HAP-1 (cell line): Measurements from ENCODE around the gene ARPP19.
"Not testable (repeated sequence)": the region's sequence is repeated elsewhere in the genome, so short reads cannot be mapped to it uniquely, and the experiment has no call there.

Experiments
- DNase-seq, 2 experiments: peaks; one replicate each; pipeline ENCODE4 v3.0.0-alpha.2; 2016 to 2020; ENCODE audit warnings: low spot score in 2 of 2
- H3K27me3 ChIP-seq: fragments of 250-450 bp; sonication (Bioruptor Pico); 2 replicates; pipeline ENCODE4 v1.5.1; 2020; ENCODE audit warnings: low read depth, mild to moderate bottlenecking, moderate library complexity
- H3K36me3 ChIP-seq: fragments of 250-450 bp; sonication (Bioruptor Pico); replicated peaks from 2 replicates; pipeline ENCODE4 v1.5.1; 2020; ENCODE audit warnings: mild to moderate bottlenecking
- H3K4me1 ChIP-seq: fragments of 250-450 bp; sonication (Bioruptor Pico); 2 replicates; pipeline ENCODE4 v1.5.1; 2020; ENCODE audit warnings: mild to moderate bottlenecking
- H3K4me3 ChIP-seq: fragments of 250-450 bp; sonication (Bioruptor Pico); 2 replicates; pipeline ENCODE4 v1.5.1; 2020; ENCODE audit warnings: mild to moderate bottlenecking, moderate library complexity
- H3K9me3 ChIP-seq: fragments of 250-450 bp; sonication (Bioruptor Pico); 2 replicates; pipeline ENCODE4 v1.5.1; 2020; ENCODE audit warnings: mild to moderate bottlenecking, moderate library complexity
- in situ Hi-C: fragments of 300-500 bp; cut with MboI; formaldehyde crosslinking; loops from 3 replicates; pipeline ENCODE4 v1.14.3; 2020; ENCODE audit warnings: low sequenced_read_pairs, inconsistent platforms, mixed read lengths

The ARPP19 gene

DNA sequence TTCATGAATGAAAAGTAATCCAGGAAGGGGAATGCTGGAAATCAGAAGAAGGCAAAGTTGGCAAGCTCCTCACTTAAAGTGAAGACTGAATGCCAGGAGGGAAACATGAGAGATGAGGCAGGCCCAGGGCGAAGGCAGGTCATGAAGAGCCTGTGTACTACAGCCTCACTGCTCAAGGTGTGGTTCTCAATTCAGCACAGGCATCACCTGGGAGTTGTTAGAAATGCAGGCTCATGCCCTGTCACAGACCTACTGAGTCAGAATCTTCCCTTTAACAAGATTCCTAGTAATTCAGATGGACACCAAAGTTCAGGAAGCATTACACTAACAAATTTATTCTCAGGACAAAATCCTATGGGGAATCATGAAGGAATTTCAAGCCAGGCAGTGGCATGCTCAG, 54.3 kb downstream of the ARPP19 start:
- H3K4me1 ChIP-seq: peaks cover 25% of the 10 kb centered on the region
- no peaks in the 10 kb centered on the region for H3K36me3 ChIP-seq
- no peaks in the 10 kb centered on the region for H3K27me3 ChIP-seq
- in situ Hi-C loops: no loop called here
- DNase-seq: no peak
- H3K4me3 ChIP-seq: no peak overlapping the region
- H3K9me3 ChIP-seq: no peaks in the 10 kb centered on the region

DNA sequence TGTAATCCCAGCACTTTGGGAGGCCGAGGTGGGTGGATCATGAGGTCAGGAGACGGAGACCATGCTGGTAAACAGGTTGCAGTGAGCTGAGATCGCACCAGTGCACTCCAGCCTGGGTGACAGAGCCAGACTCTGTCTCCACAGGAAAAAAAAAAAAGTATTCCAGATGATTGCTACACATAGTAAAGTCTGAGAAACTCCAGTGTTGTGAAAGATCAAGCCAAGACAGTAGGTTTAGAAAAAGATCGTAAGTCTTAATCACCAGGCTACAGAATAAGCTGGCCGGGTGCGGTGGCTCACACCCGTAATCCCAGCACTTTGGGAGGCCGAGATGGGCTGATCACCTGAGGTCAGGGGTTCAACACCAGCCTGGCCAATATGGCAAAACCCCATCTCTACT, 56.0 kb downstream of the ARPP19 start:
- H3K4me3 ChIP-seq, H3K9me3 ChIP-seq, DNase-seq, H3K27me3 ChIP-seq, H3K36me3 ChIP-seq, in situ Hi-C loops: not testable (repeated sequence)
- H3K4me1 ChIP-seq: peaks cover 24% of the 10 kb centered on the region

DNA sequence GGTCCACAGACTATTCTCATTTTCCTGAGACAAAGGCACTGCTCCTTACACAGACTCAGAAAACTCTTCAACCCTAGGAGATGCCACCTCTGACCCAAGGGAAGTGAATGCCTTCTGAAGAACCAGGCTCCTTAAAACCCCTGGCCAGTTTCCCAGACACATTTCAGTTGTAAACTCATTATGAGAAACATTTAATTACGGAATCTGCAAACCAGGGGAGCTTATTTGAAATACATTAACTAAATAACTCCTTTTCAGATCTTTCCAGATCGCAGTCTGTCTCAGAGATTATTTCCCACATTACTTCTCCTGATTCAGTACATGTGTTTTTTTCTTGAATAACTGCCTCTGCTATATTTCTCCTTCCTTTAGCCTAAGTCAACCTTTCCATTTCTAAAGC, 57.7 kb downstream of the ARPP19 start:
- Histone ChIP-seq H3K27me3 (no peaks in the 10 kb centered on the region), H3K4me3 (no peak overlapping the region), H3K4me1 (peaks cover 10% of the 10 kb centered on the region), H3K36me3 (no peaks in the 10 kb centered on the region), H3K9me3 (no peaks in the 10 kb centered on the region)
- no peak for DNase-seq
- in situ Hi-C loops: no loop called here

DNA sequence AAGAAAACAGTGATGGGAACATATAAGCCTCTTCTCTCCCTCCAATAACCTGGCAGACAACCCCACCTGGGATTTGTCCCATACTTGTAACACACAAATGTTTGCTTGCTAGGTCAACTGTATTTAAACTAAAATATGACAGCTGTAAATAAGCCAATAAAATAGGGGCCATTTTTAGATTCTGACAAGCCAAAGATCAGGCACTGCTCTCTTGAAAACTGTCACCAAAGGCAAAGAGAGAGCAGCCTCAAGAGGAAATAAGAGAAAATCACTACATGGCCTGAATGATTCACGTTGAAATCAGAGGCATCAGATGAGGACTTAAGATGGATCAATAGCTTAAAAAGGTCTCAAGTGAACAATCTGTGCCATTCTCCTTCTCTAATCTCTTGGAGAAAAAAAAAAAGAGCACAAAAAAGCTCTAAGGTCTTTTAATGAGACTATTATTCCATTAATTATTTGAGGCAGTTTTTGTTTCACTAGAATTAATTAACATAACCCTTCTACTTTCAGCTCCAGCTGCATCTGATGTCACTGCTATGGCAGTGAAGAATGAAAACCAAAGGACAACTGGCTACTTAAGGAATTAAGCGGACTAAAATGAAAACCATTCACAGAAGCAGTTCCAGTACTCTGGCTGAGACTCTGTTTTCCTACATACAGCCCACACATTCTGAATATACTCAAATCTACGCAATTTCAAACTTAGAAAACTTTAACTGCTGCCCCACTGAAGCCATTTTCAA, 59.2 kb downstream of the ARPP19 start:
- in situ Hi-C loops: no loop called here
- H3K4me3 ChIP-seq: no peak overlapping the region
- no peak for DNase-seq
- no peaks in the 10 kb centered on the region for H3K27me3 ChIP-seq
- no peaks in the 10 kb centered on the region for H3K36me3 ChIP-seq
- H3K4me1 ChIP-seq: peaks cover 6% of the 10 kb centered on the region
- no peaks in the 10 kb centered on the region for H3K9me3 ChIP-seq

DNA sequence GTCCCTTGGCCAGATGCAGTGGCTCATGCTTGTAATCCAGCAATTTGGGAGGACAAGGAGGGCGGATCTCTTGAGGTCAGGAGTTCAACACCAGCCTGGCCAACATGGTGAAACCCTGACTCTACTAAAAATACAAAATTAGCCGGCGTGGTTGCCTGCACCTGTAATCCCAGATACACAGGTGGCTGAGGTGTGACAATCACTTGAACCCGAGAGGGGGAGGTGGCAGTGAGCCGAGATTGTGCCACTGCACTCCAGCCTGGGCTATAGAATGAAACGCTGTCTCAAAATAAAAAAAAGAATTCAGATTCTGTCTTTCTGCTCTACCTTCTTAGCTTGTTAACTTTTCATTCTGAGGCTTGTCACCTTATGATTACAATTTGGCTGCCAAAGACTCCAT, 62.3 kb downstream of the ARPP19 start:
- H3K4me3 ChIP-seq: no peak overlapping the region
- H3K4me1 ChIP-seq: peaks cover 6% of the 10 kb centered on the region
- in situ Hi-C loops: no loop called here
- DNase-seq: no peak
- no peaks in the 10 kb centered on the region for H3K9me3 ChIP-seq
- no peaks in the 10 kb centered on the region for H3K36me3 ChIP-seq
- no peaks in the 10 kb centered on the region for H3K27me3 ChIP-seq

DNA sequence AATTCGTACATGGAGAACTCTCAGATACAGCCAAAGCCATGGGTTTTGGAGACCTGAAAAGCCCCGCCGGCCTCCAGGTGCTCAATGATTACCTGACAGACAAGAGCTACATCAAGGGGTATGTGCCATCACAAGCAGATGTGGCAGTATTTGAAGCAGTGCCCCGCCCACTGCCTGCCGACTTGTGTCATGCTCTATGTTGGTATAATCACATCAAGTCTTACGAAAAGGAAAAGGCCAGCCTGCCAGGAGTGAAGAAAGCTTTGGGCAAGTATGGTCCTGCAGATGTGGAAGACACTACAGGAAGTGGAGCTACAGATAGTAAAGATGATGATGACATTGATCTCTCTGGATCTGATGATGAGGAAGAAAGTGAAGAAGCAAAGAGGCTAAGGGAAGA, 63.7 kb downstream of the ARPP19 start:
- in situ Hi-C loops: no loop called here
- no peaks in the 10 kb centered on the region for H3K36me3 ChIP-seq
- no peak overlapping the region for H3K4me3 ChIP-seq
- H3K27me3 ChIP-seq: no peaks in the 10 kb centered on the region
- peaks cover 6% of the 10 kb centered on the region for H3K4me1 ChIP-seq
- H3K9me3 ChIP-seq: no peaks in the 10 kb centered on the region
- DNase-seq: no peak

GRCh38 chr15:52503788-52504496, 64.9 kb downstream of the ARPP19 start:
- no peak for DNase-seq
- in situ Hi-C loops: no loop called here

GRCh38 chr15:52502608-52503007, 66.2 kb downstream of the ARPP19 start:
- Histone ChIP-seq H3K36me3 (no peaks in the 10 kb centered on the region), H3K9me3 (no peaks in the 10 kb centered on the region), H3K4me3 (no peak overlapping the region), H3K27me3 (no peaks in the 10 kb centered on the region), H3K4me1 (no peaks in the 10 kb centered on the region)
- in situ Hi-C loops: no loop called here
- no peak for DNase-seq

More at GRCh38 chr15:52503788-52504496, 64.9 kb downstream of the ARPP19 start:
- H3K9me3 ChIP-seq: no peaks in the 10 kb centered on the region
- peaks cover 6% of the 10 kb centered on the region for H3K4me1 ChIP-seq
- no peaks in the 10 kb centered on the region for H3K27me3 ChIP-seq
- no peaks in the 10 kb centered on the region for H3K36me3 ChIP-seq
- H3K4me3 ChIP-seq: no peak overlapping the region

- H3K4me1 ChIP-seq: peaks cover 5% of the 10 kb centered on the region
- H3K27me3 ChIP-seq: no peaks in the 10 kb centered on the region
- in situ Hi-C loops: no loop called here
- no peak overlapping the region for H3K4me3 ChIP-seq
- no peaks in the 10 kb centered on the region for H3K9me3 ChIP-seq
- H3K36me3 ChIP-seq: no peaks in the 10 kb centered on the region
- DNase-seq: no peak
Observed at GRCh38 chr15:52499506-52499905, 69.3 kb downstream of the ARPP19 start.

GRCh38 chr15:52498706-52499105, 70.1 kb downstream of the ARPP19 start:
- DNase-seq: no peak
- no peaks in the 10 kb centered on the region for H3K36me3 ChIP-seq
- no peaks in the 10 kb centered on the region for H3K27me3 ChIP-seq
- no peak overlapping the region for H3K4me3 ChIP-seq
- in situ Hi-C loops: no loop called here
- H3K9me3 ChIP-seq: no peaks in the 10 kb centered on the region
- peaks cover 5% of the 10 kb centered on the region for H3K4me1 ChIP-seq
